GM19452 (cell line): ENCODE results near the gene ATP7B.

Experiments
- ATAC-seq: cut with Tn5 transposase; IDR thresholded peaks from one replicate; pipeline ENCODE4 v1.9.1; 2021; ENCODE audit not compliant: unreplicated experiment

ATP7B gene

GRCh38 chr13:51953347-51954195, 57.7 kb downstream of the ATP7B start:
- ATAC-seq: no peak

- ATAC-seq: no peak
Observed at GRCh38 chr13:51950722-51951121, 60.5 kb downstream of the ATP7B start.

- no peak for ATAC-seq
Observed at GRCh38 chr13:51946163-51946669, 65.0 kb downstream of the ATP7B start.

DNA sequence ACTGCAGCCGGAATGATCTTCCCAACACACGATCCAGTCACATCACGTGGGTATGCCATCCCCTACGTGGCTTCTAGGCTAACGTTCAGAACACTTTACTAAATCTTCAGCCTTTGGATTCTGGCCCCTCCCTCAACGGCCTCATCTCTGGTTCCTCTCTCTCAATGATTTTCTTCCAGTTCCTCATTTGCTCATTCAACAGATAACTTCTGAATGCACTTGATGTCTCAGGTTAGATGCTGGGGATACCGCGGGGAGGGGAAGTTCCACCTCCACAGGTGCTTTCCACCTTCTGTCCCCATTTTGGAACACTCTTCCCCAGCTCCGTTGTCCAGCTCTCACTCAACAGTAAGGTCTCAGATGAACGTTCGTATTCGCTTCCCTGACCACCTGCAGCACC, 66.1 kb downstream of the ATP7B start:
- ATAC-seq: no peak

DNA sequence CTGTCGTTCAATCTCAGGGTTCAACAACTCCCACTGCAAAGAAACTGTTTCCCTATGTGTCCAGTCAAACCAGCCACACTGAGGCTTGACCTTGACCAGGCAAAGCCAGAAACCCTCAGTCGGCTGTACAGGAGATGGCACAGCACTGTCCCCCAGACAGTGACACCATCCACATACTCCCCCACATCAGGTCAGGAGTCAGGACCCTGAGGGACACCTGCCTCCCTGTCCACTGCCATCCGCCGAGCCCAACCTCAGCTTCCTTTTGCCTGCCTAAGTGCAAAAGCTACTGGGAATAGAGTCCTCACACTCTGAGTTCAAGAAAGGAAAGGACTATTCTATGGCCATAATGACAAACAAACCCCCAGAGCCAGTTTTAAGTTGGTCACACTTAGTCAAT, 66.8 kb downstream of the ATP7B start:
- no peak for ATAC-seq

GRCh38 chr13:51943721-51944120, 67.5 kb downstream of the ATP7B start:
- ATAC-seq: no peak

GRCh38 chr13:51942189-51942588, 69.1 kb downstream of the ATP7B start:
- ATAC-seq: no peak

DNA sequence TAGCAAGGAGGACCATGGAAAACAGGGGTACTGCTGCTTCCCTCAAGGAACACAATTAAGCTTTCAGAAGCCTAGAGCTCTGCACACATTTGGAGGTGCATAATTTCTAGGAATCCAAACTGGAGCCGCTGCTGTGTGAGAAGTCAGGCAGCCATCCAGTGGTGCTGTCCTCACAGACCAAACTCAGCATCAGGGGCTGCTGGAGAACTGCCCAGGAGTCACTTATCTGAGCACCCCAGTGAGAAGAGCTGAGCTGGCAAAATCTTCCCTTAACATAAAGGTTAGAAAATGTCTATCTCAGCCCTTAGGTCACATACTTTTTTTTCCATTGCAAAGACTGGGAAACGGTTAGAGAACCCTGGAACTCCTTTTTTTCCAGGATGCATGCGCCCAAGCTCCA, 72.8 kb downstream of the ATP7B start:
- no peak for ATAC-seq

DNA sequence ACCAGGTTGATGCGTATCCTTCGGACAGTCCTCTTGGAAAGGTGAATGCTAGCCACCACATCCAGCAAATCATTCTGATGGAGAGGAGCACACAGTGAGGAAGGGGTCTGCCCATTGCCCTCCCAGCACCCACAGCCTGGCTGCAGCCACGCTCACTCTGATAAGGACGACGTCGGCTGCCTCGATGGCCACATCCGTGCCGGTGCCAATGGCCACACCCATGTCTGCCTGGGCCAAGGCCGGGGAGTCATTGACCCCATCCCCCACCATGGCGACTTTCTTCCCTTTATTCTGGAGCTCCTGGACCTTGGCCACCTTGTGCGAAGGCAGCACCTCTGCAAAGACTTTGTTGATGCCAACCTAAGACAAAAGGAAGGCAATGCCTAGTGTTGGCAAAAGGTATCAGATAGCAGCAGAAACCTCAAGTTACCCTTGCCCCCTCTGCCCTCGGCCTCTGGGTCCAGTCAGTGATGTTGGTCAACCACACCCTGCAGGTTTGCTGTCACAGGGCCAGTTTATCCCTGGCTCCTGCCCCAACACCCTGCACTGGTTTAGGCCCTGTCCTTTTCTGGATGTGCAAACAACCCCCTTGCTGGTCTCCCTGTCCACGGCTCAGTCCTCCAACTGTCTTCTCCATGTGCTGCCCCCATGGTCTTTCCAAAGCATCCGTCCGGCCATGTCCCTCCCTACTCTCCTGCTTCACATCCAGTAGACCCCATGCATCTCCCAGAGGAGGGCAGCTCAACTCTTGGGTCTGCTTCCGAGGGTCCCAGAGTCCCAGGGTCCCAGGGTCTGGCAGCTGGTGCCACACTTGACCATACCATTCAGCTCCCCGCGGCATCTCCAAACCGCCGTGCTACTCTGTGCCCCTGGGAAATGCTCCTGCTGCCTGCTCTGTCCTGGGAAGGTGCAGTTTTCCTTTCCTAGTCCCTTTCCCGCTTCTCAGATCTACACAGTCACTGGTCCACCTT, 73.6 kb downstream of the ATP7B start:
- ATAC-seq: no peak

DNA sequence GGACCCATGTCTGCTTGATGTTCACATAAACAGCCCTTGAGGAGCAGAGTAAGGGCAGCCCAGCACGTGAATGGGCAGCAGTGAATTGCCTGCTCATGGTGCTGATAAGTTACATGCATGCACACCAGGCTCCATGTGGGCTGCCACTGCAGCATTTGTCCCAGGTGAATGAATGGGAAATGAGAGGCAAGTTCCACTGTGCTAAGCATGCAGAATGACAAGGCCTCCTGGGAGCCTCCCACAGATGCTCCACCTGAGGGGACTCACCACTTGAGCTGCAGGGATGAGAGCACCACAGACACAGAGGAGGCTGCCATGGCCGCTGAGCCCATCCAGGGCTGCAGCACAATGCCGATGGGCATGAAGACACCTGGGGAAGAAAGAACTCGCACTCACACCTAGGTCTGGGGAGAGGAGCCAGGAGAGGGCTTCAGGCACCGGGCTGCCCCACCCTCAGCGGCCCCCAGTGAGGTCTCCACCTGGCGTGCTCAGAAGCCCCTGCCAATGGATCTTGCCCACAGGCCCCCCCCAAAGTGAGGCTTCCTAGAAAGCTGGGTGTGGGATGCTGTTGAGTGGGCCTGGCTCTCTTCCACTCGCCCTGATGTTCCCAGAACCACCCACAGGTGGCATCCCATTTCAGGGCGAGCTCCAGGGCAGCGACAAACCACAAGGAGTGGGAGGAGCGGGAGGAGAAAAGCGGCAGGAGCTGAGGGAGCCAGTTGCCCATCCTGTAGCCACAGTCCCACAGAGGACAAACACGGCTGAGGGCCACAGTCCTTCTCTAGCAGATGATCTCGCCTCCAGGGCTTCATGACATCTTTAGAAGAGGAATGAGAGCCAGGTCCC, 75.7 kb downstream of the ATP7B start:
- no peak for ATAC-seq

DNA sequence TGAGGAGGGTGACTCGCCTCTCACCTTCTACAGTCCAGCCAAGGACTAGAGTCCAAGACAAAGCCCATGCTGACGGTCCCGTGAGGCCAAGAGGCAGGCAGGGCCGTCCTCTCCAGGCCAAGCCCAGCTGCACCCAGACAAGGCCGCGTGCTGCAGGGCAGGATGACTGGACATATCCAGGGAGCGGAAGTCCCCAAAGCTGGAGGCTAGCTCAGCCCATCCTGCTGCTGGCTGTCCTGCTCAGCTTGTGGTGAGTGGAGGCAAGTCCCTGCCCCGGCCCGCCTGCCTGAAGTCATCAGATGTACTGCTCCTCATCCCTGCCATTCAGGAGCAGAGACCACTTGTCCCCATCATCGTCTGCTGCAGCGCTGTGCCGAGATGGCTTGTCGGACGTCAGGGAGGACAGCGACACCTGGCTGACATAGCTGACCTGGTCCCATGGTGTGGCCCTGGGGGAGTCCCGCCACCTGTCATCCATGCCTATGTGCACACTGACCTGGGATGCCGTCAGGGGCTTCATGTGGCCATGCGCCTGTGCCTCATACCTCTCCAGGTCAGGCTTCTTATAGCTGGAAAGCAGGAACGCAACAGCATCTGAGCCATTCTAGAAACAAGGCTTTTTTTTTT, 76.7 kb downstream of the ATP7B start:
- no peak for ATAC-seq

- ATAC-seq: no peak
Observed at GRCh38 chr13:51933466-51934058, 77.7 kb downstream of the ATP7B start.

- no peak for ATAC-seq
Observed at GRCh38 chr13:51932231-51932630, 79.0 kb downstream of the ATP7B start.

GRCh38 chr13:51931606-51932005, 79.6 kb downstream of the ATP7B start:
- ATAC-seq: no peak

DNA sequence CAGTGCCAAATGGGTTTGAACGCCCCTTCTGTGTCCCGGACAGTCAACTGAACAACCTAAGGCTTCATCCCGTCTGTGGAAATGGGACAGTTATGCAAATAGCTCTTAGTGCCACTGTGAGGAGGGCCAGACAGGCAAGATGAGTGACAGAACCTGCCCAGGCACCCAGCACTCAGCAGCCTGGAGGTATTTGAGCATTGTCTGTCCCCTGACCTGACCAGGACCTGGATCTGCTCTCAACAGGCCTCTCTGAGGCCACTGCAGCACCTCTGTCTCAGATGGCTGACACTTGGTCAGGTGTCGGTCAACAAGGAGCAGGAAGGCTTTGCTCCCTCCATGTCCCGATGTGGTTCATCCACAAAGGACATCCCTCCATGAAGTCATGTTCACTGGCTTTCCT, 81.6 kb downstream of the ATP7B start:
- no peak for ATAC-seq

GRCh38 chr13:51928231-51928630, 83.0 kb downstream of the ATP7B start:
- ATAC-seq: no peak

- ATAC-seq: no peak
Observed at GRCh38 chr13:51927129-51927528, 84.1 kb downstream of the ATP7B start.

- no peak for ATAC-seq
Observed at GRCh38 chr13:51926528-51926885, 84.7 kb downstream of the ATP7B start.

- no peak for ATAC-seq
Observed at GRCh38 chr13:51925865-51926527, 85.3 kb downstream of the ATP7B start.
